GM21576 (cell line): ENCODE measurements around the gene CACNB3.

Source experiments
- ATAC-seq: cut with Tn5 transposase; IDR thresholded peaks from one replicate; pipeline ENCODE4 v1.9.1; 2021; ENCODE audit warnings: mild to moderate bottlenecking, moderate library complexity; ENCODE audit not compliant: unreplicated experiment

Gene CACNB3

DNA sequence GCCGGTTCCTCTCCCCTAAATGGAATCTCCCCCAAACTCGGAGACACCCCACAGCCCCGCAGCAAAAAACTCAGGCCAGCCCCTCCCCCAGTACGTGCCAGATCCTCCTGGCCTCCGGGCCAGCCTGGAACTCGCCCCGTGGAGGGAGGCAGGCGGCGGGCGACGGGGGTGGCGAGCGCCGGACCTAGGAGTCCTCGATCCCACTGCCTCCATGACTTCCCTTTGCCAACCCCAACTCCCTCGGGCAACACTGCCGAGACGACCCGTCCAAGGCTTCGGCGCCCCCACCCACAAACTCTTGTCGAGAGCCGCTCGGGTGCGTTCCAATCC is 29.8 kb upstream of the CACNB3 start:
- no peak for ATAC-seq

DNA sequence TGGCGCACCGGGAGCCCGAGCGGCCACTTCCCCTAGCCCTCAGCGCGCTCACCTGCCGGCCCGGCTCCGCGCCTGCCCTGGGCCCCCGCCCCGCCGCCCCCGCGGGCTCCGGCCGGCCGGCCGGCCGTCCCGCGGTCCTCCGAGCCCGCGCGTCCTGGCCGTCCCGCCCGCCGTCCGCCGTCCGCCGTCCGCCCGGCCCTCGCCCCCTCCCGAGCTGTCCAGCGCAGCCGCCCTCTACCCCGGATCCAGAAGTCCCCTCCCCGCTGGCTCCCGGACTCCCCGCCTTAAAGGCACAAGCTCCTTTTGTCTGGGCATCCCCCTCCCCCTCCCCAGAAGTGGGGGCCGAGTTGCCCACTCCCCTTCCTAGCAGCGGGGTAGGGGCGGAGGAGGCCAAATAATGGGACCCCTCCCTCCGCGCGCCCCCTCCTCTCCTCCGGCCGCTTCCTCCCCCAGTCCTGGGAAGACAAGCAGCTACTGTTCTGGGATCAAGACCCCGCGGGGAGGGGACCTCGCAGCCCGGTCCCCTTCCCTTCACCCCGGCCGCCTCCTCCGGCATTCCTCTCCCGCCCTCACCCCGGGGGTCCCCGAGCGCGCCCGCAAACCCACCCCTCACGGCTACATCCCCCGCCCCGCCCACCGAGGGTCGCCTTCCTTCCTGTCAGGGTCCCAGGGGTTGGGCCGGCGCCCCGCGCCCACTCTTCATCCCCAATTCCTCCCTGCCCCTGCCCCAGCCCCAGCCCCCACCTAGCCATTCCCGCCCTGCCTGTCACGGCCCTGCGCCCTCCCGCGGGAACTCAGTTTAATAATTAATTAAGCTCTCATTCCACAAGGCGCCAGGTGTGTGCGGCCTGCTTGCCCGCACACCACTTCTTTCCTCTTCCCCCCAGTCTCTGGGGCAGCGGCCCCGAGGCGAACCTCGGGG is 29.2 kb upstream of the CACNB3 start, which contains the start of gene ADCY6:
ADCY6 (minus strand) TSS at position 236 of the 922 bp plus-strand sequence. CDS start 5,655 bp downstream, outside the sequence.
- no peak for ATAC-seq

DNA sequence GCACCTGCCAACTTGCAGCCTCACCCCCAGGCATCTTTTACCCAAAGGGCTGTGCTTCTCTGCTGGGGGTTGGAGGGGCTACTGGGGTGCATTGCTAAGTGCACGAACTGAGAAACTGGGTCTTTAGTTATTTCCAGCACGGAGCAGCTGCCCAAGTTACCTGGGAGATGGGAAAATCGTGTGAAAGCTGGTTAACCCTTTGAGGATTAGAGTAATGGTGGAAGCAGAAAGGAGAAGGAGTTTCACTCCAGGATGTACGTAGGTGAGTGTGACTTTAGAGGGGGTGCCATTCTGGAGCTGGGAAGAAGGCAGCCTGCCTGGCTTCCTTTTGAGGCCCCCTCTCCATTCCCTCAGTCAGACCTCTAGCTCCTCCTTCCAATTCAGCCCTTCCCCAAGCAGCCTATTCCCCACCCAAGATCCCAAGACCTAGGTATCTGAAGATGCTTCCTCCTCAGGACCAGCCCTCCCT is 28.4 kb upstream of the CACNB3 start:
- ATAC-seq: no peak

DNA sequence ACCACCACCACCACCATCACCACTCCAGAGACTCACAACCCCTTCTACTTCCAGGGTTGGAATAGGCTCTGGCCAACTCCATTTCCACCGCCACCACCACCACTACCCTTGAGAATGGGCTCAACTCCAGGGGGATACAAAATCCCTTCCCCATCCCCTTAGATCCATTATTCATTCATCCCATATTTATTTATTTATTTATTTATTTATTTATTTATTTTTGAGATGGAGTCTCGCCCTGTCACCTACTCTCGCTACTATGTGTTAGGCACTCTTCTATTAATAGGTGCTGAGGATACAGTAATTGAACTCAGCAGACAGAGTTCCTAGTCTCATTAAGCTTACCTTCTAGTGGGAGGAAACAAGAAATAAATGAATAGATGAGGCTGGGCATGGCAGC is 24.6 kb upstream of the CACNB3 start:
- ATAC-seq: no peak

DNA sequence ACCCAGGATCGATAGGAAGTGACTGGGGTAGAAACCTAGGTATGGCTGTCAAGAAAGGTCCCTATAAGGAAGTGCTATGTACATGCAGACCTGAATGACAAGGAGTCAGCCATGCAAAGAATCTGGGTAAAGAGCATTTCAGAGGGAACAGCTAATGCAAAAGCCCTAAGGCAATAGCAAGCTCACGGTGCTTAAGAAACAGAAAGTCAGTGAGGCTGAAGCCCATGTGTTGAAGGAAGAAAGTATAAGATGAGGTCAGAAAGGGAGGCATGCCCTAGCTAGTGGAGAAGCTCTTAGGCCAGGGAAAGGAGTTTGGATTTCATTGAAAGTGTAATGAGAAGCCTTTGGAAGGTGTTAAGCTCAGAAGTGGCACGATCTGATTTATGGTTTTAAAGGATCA is 23.4 kb upstream of the CACNB3 start:
- no peak for ATAC-seq

DNA sequence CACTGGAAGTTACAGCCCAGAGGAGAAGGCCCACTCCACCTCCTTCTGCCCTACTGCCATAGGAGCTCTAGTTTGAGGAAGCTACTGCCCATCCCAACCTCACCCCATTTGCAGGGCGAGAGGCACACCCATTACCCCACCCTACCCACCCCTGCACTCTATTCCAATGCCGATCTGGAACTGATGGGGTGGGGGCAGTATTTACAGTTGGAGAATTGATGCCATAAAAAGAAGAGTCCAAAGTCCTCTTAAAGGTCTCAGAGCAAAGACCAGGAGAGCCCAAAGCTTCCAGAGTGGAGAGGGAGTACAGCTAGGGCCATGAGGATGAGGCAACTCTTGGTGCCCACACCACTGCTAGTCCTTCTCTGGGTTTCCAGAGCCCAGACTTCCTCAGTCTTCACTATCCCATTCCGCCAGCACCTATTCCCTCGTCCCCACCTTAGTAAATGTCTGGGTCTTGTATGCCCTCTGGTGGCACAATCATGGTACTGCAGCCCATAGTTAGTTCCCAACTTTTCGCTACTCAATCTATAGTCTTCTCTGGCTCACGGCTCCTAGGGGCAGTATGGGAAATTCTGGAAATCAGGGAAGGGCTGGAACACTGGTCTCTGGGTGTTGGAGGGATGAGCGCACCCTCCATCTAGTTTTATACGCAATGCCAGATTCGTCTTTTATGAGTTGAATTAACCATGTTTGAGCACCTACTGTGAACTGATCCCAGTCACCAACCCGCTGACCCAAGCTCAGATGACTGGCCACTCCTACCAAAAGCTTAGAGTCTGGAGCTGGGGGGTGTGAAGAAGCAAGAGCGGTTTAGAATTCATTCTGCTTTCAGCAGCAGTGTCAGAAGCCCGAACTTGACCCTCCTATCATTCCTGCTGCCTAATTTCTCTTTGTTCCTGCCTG is 22.5 kb upstream of the CACNB3 start:
- no peak for ATAC-seq

DNA sequence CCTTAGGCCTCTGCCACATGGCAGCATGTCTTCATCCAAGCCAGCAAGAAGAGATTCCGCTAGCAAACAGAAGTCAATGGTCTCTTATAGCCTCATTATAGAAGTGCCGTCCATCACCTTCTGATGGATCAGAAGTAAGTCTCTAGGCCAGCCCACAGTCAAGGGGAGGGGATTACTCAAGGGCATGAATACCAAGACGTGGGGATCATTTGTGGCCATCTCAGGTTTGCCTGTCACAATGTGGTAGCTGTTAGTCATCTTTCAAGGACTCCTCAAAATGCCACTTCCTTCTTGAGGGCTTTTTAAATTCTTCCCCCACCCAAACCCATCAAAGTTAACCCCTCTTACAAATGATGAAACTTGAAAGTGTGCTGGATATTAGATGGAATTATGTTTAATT is 21.3 kb upstream of the CACNB3 start:
- ATAC-seq: no peak

DNA sequence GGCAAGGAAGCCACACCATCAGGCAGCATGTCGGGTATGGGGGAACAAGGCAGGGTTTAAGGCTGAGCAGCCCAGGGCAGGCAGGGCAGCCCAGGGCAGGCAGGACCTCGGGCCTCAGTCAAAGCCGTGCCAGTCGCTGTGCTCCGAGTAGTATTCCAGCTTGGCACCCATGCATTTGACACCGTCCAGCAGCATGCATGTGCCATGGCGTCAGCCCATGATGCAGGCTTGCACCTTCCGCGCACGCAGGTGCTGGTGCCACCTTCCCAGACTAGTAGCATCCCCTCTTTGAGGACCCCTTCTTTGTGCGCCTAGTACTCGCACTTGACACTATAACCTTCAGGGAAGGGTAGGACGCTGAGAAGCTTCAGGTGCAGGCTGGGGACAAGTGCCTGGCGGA is 17.8 kb upstream of the CACNB3 start:
- no peak for ATAC-seq

DNA sequence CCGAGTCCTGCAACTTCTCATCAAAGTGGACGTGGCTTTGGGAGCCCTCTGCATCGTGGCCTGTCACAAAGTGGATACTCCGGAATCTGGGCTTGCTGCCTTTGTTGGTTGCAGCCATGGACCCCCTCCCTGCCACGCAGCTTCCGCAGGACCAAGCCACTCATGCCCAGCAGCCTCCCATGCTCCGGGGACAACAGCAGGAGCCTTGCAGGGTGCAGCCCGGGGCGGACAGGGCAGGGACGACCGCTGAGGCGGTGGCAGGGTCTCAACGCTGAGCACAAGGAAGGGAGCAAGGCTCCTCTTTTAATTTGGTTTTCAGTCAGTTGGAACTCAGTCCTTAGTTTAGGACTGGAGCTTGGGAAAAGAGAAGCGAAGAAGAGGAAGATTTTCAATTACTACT is 17.3 kb upstream of the CACNB3 start:
- no peak for ATAC-seq

DNA sequence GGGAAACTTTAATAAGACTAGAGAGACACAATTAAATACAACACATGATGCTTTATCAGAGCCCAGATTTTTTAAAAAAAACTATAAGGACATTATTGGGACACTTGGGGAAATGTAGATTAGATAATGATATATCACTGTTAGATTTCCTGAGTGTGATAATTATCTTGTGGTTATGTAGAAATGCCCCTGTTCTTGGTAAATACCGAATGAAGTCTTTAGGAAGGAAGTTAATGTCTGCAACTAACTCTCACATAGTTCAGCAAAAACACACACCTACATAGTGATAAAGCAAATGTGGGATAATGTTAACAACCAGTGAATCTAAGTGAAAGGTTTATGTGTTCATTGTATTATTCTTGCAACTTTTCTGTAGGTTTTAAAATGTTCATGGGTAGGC is 14.6 kb upstream of the CACNB3 start:
- no peak for ATAC-seq

DNA sequence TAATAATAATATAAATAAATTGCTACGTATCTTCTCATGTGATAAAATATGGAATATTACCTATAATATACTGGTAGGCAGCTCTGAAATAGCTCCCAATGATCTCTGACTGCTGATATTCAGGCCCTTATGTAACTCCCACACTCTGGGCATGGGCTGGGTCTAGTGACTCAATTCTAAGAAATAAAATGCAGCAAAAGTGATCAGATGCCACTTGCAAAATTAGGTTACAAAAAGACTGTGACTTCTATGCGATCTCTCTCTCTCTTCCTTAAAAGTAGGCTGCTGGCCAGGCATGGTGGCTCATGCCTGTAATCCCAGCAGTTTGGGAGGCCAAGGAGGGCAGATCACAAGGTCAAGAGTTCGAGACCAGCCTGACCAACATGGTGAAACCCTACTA is 10.3 kb upstream of the CACNB3 start:
- ATAC-seq: no peak

DNA sequence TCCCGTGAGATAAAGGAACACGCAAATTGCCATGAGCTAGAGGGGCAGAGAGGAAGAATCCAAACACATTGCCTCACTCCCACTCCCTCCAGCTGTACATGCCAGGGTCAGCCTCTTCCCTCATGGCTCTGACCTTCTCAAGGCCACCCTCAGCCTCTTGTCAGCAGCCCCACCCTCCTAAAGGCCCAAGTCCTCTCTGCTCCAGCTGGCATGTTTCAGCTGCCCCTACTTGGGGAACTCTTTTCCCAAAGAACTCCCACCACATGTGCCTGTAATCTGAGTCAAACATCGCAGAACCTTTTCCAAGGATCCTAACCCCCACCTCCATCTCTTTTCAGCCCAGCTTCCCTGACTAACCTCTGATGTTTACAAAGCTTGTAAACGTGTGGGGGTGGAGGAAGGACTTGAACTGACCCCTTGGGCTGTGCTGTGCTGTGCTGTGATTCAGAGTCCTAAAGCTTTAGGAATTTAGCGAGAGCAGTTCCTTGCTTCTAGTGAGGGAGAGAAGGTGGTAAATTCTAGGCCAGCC is 7.3 kb upstream of the CACNB3 start:
- no peak for ATAC-seq

DNA sequence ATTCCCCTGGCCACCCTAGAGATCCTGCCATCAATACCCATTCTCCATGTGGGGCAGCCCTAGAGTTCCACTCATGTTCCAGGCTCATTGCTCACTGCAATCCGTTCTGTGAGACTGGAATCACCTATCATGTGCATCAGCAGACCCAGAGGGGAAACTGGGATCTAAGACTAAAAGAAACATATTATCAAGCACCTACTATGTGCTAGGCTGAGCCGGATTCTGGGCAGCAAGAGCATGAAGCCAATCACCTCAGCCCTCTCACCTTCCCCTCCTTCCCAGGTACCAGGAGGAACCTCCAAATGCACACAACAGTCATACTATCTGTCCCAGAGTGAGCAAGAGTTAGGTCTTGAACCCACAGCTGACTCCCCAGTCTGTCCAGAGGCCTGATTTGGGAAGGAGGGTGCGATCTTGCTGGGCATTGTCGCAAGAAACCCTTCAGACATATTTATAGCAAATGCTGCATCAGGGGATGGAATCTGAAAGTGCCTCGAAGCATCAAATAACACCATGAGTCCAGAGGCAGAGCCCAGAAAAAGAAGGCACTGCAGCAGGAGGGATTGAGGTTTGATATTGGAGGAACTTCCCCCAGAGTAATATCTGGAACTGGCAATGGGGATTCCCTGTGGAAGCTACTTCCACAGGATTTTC is 6.7 kb upstream of the CACNB3 start:
- ATAC-seq: no peak

DNA sequence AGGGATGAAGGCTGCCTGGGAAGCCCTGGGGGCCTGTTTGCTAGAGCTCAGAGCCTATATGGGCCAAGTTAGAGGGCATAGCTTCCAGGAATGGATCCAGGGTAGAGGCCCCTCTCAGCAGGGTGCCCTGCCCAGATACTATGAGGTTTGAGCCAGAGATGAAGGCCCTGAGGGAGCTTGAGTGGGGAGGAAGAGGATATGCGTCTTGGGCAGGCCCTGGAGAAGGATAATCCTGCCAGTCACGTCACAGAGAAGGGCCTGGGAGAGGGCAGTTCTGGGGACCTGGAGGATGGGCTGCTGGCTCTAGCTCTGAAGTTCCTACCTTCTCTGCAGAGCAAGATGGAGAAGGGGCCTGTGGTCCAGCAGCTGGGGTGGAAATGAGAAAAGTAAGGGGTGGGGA is 5.9 kb upstream of the CACNB3 start:
- ATAC-seq: no peak

DNA sequence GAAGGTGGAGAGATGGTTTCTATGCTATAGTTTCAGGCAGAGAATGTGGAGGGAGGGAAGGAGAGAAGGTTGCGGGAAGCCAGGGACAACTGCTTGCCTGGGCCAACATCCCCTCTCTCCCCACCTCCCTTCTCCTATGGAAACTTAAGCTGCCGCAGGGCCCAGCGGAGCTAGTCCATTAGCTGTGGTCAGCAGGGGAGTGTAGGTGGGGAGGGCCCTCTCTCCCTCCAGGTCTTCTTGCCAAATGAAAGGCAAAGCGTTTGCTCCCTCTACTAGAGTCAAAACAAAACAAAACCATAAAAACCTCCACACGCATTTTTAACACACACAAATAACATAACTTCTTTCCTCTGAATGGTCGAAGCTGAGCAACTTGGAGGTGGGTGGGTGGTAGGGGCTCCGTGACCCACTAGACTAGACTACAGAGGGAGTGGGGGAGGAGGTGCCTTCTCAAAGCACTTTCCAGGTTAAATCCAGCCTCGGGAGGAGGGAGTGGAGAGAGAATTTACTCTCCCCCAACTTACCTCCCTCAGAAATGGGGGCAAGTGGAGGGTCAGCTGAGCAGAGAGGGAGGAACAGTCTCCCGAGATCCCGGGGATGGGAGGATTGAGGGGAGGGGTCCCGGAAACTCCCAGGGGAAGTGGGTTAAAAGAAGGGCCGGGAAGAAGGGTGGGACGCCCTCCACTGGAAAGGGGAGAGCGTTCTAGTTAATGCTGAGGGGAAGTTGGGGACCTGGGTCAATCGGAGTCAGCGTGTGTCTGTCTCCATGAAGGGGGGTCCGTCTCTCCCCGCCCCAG is 4.6 kb upstream of the CACNB3 start:
- no peak for ATAC-seq

DNA sequence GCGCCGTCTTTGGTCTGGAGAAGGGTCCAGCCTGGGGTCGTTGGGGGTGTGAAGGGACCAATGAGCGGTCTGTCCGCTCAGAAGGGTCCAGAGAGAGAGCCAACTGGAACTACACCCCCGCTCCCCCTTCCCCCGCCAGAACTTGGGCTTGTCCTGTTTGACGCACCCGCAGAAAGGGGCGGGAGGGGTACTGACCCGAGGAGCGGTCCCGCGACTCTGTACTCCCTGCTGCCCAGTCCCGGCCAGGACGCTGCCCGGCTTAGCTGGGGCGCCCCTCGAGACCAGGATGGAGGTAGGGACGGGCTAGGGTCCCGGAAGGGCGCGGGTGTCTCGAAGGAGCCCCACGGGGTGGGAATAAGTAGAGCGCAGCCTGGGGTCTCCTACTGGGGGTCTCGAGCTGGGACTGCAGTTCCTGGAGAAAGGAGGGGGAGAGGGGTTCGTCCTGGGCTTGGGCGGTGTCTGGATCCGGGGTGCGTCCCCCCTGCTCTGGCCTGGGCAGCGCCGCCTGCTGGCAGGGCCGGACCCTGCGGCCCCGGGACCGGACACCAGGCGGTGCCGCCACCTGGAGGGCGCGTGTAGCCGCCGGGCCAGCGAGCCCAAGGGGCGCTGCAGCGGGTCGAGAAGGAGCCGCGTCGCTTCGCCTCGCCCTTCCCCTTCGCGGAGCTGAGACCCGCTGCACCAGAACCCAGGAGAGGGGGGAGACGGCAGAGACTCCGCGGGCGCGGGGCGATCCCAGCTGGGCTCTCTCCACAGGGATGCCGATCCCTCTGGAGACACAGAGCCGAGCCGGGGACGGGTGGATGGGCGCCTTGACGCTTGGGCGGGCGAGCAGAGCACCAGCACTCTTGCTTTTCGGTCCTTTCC is 3.8 kb upstream of the CACNB3 start:
- peak; percentile 57 for ATAC-seq

DNA sequence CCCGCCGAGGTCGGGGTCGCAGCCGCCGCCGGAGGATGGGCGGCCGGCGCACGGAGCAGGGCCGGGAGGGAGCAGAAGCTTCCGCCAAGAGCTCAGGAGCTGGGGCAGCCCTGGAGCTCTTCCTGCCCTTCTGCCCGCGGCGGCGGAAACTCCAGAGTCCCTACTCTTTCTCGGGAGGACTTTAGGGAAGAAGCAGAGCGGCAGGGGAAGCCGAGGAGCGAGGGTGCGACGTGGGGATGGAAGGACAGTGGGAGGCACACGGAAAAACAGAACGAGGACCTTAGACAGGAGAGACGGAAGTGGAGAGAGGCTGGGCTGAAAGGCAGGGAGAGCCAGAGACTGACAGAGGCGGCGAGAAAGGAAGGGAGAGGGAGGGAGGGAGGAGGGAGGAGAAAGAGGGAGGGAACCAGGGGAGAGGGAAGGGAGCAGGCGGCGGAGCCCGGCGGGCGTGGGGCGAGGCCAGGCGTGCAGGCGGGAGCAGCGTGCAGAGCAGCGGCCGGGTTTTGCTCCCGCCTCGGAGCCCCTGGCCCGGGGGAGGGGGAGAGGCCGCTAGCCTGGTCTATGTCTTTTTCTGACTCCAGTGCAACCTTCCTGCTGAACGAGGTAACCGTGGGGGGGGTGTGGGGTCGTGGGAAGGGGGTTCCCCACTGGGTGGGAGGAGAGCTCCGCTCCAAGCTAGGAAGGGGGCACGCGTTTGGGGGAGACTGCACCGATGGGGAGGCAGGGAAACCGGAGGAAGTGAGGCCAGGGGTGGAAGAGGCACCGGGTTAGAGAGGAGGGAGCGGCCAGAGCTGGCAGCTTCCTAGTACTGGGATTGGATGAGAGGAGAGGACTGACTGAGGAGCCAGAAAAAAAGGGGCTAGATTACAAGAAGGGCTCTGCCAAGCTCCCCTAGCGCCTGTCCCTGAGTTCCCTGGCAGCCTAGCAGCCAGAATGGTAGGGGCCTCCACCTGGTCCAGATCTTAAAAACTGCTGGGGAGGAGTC is 2.9 kb upstream of the CACNB3 start:
- peak; percentile 30 for ATAC-seq
